GM19240 (cell line): Measurements from ENCODE around the gene UGT1A7.
"Not testable (repeated sequence)": the region's sequence is repeated elsewhere in the genome, so short reads cannot be mapped to it uniquely, and the experiment has no call there.

Source experiments
- DNase-seq: peaks from one replicate; pipeline ENCODE4 v3.0.0; 2011; ENCODE audit warnings: low spot score; ENCODE audit not compliant: insufficient read length

Gene UGT1A7

GRCh38 chr2:233712611-233713261 is 31.0 kb downstream of the UGT1A7 start, which contains the start of gene UGT1A5:
TSS of gene UGT1A5 (plus strand) at chr2:233712907. CDS start at chr2:233712992, 85 bp downstream.
- DNase-seq, result no peak

- no peak for DNase-seq
Measured at GRCh38 chr2:233713262-233713615, 31.5 kb downstream of the UGT1A7 start.

GRCh38 chr2:233714121-233714520 is 32.4 kb downstream of the UGT1A7 start:
- no peak for DNase-seq

- DNase-seq, result no peak
Measured at GRCh38 chr2:233718552-233718951, 36.9 kb downstream of the UGT1A7 start, which contains the start of gene UGT1A4. TSS of gene UGT1A4 (plus strand) at chr2:233718736. CDS start at chr2:233718821, 85 bp downstream.

GRCh38 chr2:233728723-233729301 is 47.1 kb downstream of the UGT1A7 start, which contains the start of gene UGT1A3:
TSS of gene UGT1A3 (plus strand) at chr2:233729042. CDS start at chr2:233729127, 85 bp downstream.
- DNase-seq, result no peak

GRCh38 chr2:233736868-233737653 is 55.4 kb downstream of the UGT1A7 start:
- DNase-seq, result not testable (repeated sequence)

GRCh38 chr2:233740870-233741269 is 59.2 kb downstream of the UGT1A7 start:
- DNase-seq, result no peak

- no peak for DNase-seq
Measured at GRCh38 chr2:233743464-233744259, 62.0 kb downstream of the UGT1A7 start.

- DNase-seq, result no peak
Measured at GRCh38 chr2:233745073-233745755, 63.5 kb downstream of the UGT1A7 start.

GRCh38 chr2:233745838-233746237 is 64.1 kb downstream of the UGT1A7 start:
- not testable (repeated sequence) for DNase-seq

- DNase-seq, result no peak
Measured at GRCh38 chr2:233746475-233747282, 65.0 kb downstream of the UGT1A7 start.

GRCh38 chr2:233747283-233747544 is 65.5 kb downstream of the UGT1A7 start:
- DNase-seq, result no peak

GRCh38 chr2:233750689-233751088 is 69.0 kb downstream of the UGT1A7 start:
- not testable (repeated sequence) for DNase-seq

- not testable (repeated sequence) for DNase-seq
Measured at GRCh38 chr2:233751212-233752009, 69.7 kb downstream of the UGT1A7 start.

- DNase-seq, result no peak
Measured at GRCh38 chr2:233754872-233755611, 73.3 kb downstream of the UGT1A7 start.

GRCh38 chr2:233756429-233757081 is 74.9 kb downstream of the UGT1A7 start:
- no peak for DNase-seq

- no peak for DNase-seq
Measured at GRCh38 chr2:233758141-233758540, 76.4 kb downstream of the UGT1A7 start.

GRCh38 chr2:233758849-233759248 is 77.1 kb downstream of the UGT1A7 start:
- DNase-seq, result no peak
